Activated T-cell treated with anti-CD3 and anti-CD28 coated beads for 1 hour (primary cell): ENCODE data around the gene PIGH.
"Not testable (repeated sequence)": the region's sequence is repeated elsewhere in the genome, so short reads cannot be mapped to it uniquely, and the experiment has no call there.

Experiments used
- DNase-seq: peaks from one replicate; pipeline ENCODE4 v3.0.0-alpha.2; 2020; ENCODE audit warnings: low read depth

Gene PIGH, protein sequence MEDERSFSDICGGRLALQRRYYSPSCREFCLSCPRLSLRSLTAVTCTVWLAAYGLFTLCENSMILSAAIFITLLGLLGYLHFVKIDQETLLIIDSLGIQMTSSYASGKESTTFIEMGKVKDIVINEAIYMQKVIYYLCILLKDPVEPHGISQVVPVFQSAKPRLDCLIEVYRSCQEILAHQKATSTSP

DNA sequence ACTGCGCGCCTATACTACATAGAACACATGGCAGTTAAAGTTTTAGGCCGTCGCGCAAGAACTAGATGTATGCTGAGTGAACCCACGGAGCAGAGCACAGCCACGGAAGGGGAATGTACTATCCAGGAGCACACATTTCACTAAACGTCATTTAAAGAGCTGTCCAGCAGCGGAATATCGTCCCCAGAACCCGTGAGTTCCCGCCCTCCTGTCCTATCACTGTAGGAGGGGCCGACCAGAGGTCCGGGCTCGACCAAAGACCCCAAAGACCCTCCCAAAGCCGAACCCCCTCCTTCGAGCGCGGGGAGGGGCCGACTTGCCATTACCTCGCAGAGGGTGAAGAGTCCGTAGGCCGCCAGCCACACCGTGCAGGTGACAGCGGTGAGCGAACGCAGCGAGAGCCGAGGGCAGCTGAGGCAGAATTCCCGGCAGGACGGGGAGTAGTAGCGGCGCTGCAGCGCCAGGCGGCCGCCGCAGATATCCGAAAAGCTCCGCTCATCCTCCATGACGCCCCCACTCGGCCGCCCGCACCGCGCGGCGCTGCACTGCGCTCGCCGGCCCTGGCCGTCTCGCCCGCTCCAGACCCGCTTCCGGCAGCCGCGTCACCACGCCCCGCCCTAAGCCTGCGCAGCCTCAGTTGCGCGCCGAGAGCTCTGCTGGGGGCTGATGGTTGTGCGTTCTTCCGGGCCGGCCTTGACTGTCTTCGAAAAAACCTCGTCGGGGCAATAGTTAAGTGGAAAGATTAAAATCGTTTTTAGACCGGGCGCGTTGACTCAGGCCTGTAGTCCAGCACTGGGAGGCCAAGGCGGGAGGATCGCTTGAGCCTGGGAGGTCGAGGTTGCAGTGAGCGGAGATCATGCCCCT, at the start of gene PIGH:
Gene PIGH, minus strand, starts transcription at position 571 of the 864 bp plus-strand sequence. Its CDS starts 65 bp downstream, at position 506.
- peak; percentile 91 for DNase-seq

DNA sequence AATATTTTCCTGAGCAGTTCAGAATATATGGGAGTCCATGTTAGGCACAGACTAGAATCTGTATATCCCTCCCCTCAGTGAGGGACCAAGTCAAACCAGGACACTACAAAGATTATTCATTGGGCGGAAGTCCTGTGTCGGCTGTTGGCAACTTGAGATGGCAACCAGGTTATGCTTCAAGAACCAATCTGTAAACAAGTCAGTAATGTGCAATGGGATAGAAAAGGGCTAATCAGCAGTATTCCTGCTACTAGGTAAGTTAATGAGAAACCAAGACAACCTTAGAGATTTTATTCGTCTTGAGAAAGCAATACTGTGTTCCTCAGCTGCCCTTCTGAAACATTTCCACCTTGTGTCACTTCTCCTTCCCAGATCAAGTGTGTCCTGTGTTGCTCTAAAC, 46.1 kb upstream of the PIGH start:
- no peak for DNase-seq

DNA sequence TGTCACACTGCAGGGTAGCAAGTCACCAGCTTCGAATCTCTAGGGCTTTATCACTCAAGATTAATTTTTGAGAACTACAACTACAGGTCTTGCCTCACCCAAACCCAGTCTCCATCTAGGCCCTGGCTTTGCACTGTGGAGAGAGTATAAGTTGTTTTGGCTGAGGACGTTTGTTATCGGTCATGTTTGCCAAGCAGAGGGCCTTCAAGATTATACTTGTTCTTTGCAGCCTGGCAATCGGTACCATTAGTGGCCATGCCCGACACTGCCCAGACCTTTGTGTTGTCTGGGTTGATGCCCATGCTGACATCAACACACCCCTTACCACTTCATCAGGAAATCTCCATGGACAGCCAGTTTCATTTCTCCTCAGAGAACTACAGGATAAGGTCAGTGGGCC, 45.3 kb upstream of the PIGH start:
- DNase-seq, result no peak

DNA sequence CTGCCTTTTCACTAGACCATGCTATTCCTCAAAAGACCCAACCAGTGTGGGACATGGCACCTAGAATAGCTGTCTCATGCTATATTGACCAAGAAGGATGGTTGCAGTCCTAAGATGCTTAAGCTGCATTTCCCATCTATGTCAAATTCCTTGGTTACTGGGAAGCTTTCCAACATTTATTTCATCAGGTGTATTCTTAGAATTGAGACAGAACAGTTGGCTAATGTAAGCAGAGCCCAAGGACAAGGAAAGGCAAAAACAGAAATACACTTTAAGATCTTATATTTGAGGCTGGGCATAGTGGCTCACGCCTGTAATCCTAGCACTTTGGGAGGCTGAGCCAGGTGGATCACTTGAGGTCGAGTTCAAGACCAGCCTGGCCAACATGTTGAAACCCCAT, 44.4 kb upstream of the PIGH start:
- DNase-seq, result no peak

DNA sequence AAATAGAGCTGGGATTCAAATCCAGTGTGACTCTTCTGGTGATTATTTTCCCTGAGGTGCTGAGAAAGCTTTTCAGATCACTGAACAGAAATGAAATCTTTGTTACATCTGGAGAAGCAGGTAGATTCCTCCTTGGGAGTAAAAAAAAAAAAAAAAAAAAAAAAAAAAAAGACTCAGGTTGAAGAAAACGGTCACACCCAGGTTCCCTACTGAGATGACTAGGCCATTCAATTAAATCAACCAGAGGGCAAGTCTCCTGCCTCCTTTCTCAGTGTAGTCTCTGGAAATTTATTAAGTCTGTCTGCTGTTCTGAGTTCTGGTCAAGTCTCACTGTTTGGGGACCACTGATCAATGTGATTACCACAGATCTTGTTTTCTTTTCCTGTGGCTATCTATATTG, 43.6 kb upstream of the PIGH start:
- DNase-seq, result no peak

DNA sequence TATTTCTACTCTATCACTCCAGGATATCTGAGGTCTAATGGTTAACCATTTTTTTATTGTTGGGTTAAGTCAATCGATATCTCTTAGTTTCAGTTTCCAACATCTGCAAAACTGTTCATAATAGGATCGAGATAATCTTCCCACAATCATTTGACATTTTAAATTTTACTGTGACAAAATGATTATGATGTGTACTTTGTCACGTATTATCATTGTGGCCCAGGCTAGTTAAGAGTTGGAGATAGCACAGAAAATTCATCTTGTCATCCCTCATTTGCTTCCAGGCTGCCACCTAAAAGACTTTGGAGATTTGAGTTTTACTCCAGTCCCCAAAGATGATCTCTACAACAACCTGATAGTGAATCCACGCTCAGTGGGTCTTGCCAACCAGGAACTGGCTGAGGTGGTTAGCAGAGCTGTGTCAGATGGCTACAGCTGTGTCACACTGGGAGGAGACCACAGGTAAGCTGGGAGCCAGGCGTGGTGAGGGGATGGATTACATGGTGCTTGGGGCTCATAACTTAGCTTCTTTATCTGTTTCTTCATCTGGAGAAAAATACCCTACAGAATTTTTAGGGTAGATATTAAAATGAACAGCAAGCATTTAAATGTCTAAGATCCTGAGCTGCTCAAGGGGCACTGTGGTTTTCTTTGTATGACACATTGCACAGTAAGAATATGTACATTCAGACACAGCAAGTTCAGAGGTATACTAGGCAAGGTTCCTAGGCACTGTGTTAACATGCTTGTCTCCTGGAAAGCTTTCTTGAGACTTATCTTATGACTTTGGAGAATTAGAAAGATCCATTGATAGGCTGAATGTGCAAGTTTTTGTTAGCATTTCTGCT, 42.1 kb upstream of the PIGH start:
- no peak for DNase-seq

DNA sequence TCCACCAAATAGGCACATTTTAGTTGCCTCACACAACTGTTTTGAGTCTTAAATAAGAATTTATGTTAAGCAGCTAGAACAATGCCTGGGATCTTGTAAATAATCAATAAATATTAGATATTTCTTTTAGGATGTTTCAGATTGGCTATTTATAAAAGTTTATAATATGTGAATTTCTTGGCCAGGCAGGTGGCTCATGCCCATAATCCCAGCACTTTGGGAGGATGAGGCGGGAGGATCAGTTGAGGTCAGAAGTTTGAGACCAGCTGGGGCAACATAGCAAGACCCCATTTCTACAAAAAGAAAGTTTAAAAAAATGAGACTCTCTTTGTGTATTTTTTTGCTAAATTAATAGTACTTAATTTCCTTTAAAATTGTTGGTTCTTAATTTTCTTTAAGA, 41.4 kb upstream of the PIGH start:
- no peak for DNase-seq

DNA sequence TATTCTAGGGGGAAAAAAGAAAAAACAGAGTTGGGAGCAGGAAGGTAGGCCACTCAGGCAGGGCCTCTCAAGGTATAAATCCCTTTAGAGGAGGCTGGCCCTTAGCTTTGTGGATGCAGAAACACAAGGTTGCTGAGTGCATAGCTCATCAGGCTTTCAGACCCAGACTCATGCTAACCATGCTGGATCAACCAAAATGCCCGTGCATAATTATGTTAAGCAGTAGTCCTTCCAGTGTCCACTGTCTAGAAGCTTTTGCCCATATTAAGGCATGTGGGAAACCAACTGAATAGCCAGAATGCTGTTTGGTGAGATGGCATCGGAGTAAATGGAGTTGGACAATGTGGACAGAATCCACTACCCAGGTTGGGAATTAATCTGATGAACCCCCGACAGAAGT, 38.6 kb upstream of the PIGH start:
- no peak for DNase-seq

DNA sequence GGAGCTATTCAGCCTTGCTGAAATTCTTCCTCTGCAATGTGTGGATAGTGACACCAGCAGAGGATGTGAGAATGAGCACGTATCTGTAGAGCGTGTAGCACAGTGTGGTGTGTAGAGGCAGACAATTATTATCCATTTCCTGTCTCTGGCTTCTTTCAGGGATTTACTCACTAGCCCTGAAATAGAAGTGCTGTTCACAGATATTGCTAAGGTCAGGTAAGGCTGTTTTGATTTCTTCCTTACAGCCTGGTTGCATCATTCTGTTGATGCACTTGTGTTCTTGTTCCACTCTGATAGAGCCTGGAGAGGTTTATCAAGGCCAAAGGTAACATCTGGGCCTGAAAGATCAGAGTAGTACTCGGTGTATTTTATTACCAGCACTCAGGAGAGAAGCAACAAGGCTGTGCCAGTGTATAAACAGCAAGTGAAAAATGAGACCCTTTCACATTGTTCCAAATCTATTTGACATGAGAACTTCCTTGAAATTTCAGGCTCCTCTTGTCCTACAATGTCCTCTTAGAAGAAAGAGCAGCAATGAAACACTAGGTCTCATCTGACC, 36.4 kb upstream of the PIGH start:
- DNase-seq, result no peak

DNA sequence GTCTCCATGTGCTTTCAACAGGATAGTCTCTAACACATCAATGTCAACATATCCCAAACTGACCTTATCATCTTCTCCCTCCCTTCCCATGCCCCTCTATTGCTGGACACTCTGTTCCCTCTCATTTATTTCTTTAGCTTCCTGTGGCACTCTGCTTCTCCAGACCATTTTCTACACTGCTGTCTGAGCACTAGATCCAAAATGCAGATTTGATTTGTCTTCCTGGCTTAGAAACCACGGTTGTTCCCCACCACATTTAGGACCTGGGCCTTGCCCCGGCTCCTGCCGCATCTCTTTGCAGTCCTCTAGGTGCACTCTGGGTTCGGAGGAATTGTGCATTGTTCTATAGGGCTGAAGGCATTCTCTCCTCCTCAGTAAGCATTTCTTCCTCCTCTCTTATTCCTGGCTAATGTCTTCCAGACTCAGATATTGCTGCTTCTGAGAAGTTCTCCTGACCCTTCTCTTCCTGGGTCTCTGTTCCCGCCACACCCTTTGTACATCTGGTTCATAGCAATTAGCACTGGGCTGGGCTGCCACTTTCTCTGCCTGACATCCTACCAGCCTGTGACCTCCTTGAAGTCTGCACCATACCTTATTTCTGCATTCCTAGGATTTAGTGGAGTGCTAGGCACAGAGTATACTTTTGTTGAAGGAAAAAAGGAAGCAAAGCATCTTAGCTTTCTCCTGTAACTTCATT, 33.5 kb upstream of the PIGH start:
- no peak for DNase-seq

DNA sequence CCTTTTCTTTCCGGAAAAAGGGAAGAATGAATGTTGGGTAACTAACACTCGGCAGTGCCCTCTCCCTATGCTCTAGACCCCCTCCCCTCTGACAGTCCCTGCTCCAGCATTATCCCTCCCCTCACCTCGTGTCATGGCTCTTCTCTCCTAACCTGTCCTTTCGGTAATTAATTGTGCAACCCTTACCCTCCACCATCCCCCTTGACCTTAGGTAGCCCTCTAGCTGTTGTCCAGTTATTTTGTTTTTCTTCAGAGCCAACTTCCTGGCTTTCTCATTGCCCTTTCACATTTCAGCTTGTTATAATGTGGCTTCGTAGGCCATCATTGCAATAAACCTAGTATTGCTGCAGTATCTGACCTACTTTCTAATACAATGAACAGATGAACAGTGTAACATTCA, 30.9 kb upstream of the PIGH start:
- DNase-seq, result no peak

DNA sequence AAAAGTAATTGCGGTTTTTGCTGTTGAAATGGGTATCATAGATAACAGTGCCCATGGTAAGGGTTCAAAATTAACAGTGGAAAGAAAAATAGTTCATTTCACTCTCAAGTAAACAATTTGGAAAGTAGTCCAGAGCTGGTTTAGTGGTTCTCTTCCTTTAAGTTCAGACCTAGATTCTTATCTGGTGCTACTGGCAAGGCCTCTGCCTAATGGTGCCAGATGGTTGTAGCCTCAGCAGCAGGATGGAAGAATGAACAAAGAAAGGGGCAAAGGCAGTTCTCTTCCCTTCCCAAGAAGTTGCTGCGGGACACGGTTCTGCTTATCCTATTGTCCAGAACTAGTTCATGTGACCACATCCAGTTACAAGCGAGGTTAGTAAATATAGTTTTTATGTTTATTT, 30.1 kb upstream of the PIGH start:
- DNase-seq, result no peak

DNA sequence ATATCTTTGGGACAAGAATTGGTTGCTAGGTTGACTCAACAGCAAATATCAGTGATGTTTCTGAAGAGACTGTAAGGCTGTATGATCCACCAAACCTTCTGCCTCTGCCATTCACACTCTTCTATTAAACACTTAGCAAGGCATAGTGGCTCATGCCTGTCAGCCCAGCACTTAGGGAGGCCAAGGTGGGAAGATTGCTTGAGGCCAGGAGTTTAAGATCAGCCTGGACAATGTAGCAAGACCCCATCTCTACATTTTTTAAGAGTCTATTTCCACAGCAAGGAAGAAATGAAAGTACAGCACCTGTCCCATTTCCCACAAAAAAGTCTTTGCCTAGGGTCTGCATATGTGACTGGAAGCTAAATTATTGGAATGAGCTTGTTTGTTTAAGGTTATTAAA, 27.5 kb upstream of the PIGH start:
- no peak for DNase-seq

DNA sequence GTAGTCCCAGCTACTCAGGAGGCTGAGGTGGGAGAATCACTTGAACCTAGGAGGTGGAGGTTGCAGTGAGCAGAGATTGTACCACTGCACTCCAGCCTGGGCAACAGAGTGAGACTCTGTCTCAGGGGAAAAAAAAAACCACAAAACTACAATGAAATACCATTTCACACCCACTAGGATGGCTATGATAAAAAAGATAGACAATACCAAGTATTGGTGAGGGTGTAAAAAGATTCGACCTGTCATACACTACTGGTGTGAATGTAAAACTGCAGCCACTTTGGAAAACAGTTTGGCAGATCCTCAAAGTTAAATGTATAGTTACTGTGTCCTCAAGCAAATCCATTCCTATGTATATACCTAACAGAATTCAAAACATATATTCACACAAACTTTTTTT, 26.1 kb upstream of the PIGH start:
- not testable (repeated sequence) for DNase-seq

DNA sequence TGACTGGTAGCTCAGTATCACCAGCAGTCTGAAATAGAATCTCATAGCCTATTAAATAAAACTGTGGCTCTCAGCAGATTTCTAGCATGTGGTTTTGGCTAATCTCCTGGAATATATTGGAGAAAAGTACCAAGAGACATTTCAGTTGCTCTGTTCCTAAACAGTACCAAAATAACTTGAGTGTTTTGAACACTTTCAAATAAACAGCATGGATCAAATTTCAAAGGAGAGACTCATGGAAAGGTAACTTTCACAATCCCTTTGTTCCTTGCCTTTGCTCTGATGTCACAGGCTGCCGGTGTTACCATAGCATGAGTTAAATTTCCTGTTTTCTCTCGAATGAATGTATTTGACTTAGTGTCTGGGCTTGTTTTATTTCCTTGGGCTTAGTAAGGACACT, 23.0 kb upstream of the PIGH start:
- DNase-seq, result no peak

DNA sequence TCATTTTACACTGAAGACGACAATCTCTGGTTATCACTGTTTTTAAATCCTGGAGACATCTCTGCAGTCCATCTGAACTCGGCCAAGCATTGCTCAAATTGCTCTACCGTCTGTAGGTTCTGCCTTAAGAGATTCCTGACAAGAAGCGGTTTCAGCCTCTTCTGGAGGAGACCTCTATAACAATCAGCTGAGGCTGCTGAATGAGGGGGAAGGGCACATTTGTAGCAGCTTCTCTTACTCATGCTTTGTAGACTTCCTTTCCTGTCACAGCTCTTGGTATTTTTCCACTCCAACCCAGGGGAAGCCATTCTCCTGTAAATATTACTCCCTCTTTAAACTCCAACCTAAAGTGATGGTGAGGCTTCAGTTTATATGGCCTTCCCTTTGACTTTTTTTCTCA, 22.6 kb upstream of the PIGH start:
- DNase-seq, result no peak

DNA sequence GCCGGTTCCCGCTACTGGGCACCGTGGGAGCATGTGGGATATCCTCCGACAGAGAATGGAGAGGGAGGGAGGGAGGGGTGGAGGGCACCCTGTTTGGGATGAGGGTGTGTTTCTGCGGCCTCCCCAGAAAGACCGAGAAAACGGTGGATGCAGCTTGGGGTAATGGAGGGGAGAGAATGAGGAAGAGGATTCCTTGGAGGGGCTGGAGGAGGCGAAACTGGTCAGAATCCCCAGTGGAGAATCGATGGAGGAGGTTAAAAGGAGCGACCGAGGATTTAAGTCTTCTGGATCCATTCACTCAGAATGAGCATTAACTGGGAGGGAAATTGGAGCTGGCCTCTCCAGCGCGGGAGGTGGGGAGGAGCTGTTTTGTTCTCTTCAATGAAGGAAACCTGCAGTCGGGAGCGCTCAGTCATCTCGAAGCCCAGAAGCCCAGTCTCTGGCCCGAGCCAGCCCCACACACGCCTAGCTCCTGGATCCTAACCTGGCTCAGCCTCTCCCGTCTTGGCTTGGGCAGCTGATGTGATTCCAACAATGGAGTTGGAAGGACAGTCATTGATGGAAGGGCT, 20.2 kb upstream of the PIGH start:
- no peak for DNase-seq

DNA sequence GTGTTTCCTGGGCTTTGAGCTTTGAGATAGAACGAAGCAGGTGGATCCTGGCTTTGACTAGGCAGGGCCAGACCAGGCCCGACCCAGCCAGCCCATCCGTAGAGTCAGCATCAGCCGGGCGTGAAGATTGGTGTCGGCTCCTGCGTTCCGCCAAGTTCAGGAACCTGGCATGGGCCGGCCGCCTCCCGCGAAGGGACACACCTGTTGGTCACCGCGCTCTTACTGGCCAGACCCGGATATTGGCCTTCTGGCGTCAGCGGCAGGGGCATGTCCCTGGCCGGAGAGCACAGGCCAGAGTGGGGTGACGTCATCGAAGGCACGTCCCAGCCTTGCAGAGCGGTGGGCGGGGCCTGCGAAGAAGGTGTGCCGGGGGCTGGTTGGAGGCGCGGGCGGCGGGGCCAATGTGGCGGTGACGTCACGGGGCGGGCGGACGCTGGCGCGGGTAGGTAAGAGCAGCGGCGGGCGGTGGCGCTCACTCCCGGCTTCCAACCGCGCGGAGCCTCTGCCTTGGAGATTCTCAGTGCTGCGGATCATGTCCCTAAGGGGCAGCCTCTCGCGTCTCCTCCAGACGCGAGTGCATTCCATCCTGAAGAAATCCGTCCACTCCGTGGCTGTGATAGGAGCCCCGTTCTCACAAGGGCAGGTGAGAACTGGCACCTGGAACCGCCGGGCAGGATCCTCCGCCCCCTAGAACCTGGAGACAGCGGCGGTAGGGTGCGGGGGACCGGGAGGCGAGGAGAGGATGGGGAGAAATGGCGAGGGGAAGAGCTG, 19.6 kb upstream of the PIGH start, which contains the start of gene ARG2:
Gene ARG2, plus strand, starts transcription at position 475 of the 771 bp plus-strand sequence. Its CDS starts 58 bp downstream, at position 533.
- DNase-seq, result peak; percentile 95

DNA sequence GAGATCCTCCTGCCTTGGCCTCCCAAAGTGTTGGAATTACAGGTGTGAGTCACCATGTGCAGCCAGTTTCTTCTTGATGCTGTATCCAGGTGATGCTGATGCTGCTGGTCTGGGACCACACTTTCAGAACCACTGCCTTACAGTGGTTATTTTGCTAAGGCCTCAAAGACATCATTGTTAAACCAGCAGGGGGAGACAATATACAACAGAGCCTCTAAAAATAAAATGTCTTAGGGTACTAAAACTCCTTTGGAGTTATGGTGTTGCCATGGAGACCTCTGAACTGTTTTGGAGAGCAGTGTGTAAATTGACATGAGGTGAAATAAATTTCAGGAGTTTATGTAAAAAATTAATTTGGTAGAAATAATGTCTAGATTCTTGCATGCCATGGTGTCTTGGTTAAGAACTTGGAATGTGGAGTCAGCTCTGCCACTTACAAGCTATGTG, 18.6 kb upstream of the PIGH start:
- DNase-seq, result no peak

DNA sequence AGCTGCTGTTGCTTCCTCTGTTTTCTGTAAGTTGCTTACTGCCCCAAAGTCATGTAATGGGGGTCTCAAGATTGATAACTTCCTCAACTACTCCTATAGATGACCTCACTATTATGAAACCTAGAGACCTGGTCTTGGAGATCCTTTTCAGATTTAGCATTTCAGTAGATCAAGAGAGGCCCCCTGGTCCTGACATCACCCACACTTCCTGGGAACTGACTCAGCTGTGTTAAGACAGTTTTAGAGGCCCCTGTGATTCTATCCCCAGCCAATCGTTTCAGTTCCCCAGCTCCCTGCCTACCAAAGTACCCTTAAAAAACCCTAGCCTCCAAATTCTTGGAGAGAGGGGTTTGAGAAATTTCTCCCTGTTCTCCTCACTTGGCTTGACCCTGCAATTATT, 10.4 kb upstream of the PIGH start:
- no peak for DNase-seq
